ENCODE data around the gene KCNH1.

The KCNH1 gene

DNA sequence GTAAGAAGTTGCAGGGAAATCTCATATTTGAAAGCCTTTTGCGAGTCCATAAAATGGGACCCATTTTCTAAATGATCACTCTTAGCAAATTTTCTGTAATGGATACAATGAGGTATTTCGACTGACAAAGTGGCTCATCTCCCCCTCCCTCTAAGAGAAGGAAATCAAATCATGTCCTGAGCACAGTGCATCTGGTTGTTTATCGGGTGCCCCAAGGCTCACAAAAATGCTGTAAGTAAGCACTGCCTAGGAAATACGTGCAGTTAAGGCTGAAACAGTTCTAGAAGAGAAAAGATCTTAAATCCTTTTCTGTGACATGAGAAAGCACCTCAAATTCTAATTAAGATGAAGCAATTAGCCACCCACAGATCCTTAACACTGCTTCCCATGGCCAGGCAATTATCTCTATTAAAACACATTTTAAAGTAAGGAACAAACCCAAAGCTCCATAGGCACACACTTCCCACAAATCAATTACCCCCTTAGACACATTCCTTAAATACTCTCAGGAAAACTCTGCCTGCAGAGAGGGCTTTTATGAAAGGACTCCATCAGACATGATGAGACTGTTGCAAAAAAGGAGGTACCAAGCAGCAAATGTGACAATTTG lies 216.3 kb downstream of the KCNH1 start:
- DNase-seq, result no peak

DNA sequence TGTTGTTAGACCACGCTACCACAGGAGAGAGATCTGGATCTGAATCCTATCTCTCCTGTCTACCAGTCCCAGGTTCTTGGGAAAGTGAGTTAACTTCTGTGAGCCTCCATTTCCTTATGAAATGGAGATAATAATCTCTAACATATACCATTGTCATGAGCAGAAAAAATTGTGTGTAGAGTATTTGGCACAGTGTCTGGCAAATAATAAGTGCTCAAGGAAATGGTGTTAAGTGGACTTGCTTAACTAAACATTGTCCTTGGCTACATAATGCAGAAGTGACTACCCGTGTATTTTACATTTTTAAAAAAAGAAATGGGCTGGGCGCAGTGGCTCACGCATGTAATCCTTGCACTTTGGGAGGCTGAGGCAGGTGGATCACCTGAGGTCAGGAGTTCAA lies 217.4 kb downstream of the KCNH1 start:
- DNase-seq, result no peak

DNA sequence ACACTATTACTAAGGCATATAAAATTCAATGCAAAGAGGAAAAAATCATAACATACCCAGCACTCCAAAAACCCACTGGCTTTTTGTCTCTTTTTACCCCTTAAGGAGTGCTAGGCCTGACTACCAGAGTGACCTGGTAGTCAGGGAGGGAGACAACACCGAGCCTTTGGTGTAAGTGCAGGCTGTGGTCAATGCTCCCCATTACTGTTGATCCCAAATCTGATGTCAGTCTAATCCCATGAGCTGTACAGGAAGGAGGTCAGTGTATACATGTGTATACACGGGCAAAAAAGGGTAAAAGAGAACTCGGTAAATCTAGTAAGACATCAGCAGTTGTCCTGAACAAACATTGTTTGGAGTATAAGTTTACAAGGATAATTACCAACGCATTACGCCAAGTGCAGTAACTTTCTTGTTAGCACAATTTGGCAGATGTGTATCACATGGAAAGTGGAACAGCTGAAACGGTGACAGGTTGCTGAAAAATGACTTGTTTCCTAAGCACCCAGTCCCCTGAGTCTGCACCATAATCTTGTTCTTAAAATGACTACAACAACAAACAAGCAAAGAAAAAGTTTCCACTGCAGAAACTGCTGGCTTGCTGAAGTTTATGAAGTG lies 217.9 kb downstream of the KCNH1 start:
- DNase-seq, result no peak

DNA sequence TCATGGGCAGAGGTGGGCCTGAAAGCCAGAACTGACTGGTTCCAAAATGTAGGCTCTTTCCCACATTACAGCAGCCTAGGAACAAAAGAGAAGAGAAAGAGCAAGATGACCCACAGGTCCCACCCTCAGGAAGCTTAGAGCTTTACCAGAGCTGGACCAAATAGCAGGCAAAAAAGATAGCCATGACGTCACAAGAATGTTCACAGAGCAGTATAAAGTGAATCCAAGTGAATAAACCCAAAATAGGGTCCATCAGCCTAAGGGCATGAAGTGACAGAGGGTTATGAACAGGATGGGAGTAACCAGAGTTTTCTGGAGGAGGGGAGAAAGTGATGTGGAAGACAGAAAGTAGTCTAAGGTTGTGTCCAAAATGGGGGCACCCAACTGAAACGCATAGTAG lies 221.2 kb downstream of the KCNH1 start:
- no peak for DNase-seq

DNA sequence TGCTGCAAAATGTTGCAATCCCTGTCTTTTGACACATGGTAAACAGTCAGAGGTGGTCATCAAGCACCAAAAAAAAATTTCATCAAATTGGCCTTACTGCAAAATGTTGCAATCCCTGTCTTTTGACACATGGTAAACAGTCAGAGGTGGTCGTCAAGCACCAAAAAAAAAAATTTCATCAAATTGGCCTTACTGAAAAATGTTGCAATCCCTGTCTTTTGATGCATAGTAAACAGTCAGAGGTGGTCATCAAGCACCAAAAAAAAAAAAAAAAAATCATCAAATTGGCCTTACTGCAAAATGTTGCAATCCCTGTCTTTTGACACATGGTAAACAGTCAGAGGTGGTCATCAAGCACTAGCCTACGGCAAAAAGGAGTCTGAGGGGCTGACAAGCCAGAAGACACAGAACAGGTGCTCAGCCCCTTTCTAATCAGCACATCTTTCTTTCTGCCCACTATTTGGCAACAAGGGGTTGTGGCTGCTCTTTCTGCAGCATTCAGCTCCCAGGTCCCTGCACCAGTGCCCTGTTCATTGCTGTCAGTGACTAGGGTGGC lies 223.8 kb downstream of the KCNH1 start:
- DNase-seq, result no peak

DNA sequence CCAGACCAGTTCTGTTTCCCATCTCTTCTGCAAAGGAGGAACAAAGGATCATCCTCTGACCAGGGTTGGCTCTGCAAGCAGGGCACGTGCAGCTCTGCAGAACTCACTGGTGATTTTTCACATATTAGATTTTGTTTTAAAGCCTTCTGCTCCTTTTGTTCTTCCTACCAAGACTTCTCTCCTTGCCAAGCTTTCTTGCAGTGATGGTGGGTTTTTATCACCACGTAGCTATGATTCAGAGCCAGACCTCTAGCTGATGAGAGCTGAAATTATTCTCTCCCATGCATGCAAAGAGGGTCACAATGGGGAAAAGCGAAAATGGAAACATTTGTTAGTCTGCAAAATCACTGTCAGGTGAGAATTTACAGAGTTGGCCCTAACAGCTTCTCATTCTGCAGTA lies 225.2 kb downstream of the KCNH1 start:
- DNase-seq, result no peak

DNA sequence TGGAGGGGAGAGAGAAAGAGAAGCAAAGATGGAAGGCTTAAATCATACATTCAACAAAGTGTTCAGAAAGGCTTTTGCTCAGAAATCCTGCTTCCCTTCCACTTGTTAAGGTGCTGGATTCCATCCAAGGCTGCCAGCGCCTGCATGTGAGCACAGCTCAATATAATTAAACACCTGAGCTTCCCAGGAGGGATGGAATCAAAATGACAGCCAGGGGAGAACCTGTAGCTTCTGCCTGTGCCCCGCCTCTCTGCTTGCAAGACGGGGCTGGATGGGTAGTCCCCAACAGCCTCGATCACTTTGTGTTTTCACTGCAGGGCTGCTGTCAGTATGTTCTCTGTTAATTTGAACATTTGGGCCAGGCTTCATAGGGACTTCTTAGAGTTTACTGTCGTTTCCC lies 225.7 kb downstream of the KCNH1 start:
- no peak for DNase-seq

DNA sequence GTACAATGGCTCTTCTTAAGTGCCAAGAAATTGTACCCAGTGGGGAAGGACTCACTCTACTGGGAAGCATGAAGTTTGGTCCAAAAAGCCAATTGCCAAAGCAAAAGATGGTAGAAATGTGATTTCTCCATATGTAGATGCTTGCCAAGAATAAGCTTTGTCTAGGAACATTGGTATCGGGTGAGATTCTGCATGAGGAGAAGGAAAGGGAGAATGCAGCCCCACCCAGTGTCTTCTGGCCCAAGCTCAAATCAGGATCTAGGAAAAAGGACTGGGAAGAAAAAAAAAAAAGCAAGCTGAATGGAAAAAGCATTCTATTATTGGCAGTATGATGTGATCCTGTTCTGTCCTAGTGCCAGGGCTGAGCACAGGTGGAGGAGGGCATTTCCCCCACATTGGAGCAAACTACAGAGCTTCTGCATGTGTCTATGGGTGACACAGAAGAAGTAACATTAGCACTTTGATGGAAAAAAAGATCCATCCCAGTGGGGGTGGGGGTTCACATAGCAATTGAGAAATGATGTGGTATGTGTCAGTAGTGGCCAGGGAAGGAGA lies 226.6 kb downstream of the KCNH1 start:
- no peak for DNase-seq

DNA sequence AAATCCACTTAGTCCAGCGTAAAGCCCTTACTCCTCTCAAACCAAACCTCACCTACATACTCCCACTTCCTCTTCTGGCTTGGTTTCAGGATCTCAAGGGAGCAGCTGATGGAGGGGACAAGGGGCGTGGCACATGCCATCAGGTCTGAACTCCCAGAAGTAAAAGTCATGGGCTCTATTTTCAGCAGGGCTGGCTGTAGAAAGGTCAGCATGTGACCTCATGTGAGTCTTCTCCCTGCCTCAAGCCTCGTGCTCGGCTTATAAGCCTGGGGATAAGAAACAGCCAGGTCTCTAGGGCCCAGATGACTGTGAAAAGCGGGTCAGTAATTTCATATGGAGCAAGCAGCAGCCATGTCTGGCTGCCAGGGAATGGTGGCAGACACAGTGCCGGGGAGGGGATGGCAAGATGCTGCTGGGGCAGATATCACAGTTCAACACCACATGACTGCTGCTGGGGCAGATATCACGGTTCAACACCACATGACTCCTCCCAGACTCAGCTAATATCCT lies 227.9 kb downstream of the KCNH1 start:
- no peak for DNase-seq

DNA sequence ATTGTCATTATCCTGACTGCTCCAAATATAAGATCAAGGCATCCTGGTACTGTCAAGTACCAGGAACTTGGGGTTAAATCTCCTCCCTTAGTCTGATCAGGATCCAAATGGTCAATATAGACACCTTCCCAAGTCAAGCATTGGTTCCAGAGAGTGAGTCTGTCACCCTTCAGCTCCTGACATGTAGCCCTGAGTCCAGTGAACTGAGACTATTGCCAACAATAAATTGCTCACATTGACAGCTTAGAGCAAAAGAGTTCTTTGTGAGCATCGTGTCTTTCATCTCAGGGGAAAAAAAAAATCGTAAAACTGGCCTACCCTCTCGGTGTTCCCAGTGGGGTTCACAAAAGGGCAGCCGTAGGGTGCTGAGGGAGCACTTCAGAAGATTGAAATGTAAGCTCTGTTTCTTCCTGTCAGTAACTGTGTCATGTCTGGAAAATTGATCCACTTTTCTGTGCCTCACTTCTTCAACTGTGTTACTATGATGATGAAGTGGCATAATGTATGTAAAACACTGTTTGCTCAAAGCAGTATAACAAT lies 228.5 kb downstream of the KCNH1 start:
- no peak for DNase-seq

DNA sequence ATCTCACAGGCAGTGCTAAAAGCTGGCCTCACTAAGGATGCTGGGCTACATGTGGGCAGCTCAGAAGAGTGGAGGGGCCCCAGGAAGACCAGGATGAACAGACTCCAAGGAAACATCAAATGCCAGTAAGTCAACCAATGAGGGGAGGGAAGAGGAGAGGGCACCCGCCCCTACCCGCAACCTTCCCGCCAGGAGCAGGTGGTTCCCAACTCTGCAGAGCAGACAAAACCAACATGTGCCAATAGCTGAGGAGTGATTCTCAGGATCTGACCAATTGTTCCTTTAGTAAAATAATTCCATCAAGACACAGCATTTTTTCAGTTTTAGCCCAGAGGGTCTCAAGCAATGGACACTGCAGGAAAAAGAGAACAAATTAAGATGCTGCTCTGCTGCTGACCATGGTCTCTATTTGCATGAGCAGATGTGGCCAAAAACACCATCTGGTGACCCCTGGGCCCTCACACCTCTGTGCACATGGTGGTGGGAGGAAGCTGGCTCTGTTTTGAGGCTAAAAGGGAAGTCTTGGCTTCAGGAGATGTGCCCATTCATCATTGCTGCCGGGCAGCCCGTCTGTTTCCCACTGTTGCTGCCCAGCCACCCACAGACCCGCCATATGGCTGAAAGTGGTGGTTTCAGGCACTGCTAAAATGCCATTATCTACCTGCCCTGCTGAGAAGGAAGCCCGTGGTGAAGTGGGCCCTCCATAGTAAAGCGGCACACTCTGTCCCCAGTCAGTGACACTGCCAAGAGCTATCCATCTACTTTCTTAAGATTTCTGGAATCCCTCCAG lies 231.8 kb downstream of the KCNH1 start:
- DNase-seq, result no peak

DNA sequence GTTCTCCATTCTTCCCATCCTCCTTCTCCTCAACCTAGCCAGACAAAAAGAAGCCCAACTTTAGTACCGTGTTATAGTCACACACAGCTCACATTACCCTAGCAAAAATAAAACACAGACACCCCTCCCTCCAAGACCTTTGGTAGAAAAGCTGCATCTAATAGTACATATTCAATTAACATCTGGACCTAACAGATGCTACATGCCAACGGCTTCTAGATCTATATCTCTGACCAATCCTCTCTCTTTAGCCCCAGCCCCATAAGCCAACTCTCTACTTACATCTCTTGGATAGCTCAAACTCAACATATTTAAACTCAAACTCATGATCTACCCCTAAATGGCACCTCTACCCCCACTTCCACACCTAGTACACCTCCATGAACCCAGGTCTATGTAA lies 233.1 kb downstream of the KCNH1 start:
- no peak for DNase-seq

DNA sequence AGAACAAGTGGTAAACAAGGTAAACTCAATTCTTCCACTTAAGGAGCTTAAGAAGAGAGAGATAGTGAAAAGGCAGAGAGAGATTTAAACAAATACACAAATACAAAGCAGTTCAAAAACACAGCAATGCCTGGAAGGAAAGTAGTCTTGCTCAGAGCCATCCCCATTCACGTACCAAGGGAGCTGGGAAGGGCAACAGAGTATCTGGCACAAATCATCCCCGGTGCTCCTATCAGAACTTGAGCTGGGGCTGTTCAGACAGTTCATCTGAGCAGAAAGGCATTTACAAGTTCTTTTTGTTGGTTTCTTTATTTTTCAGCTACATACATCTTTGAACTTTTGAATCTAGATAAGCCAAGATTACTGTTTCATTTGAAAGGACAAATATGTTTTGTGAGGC lies 233.9 kb downstream of the KCNH1 start:
- no peak for DNase-seq

DNA sequence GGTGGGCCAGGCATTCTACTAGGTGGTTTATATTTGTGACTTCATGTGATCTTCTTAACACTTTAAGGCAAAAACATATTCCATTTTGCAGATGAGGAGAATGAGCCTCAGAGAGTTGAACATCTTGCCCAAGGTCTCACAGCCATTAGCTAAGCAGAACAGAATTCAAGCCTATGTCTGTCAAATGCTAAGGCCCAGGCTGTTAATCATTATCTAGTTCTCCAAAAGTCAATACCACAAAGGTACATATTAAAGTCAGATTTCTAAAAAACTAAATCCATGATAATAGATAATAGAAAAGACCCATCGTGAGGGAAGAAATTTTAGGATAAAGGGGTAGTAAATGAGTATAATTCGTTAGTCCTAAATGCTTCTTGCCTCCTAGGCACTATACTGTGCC lies 234.3 kb downstream of the KCNH1 start:
- no peak for DNase-seq

DNA sequence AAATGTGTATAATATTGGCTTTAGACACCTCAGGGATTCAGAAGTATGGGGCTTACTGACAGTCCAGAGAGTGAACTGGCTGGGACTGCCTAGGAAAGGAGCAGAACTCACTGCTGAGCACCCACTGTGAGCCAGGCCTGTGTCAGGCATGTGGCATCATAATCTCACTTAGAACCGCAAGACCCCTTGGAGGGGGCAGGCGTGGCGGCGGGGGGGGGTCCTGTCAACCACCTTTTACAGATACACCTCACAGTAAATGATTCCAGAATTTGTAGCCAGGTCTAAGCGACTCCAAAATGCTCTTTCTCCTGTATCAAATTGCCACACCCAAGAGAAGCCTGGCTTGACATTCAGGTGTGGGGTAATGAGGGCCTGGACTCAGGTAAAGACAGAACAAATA lies 235.5 kb downstream of the KCNH1 start:
- DNase-seq, result no peak

DNA sequence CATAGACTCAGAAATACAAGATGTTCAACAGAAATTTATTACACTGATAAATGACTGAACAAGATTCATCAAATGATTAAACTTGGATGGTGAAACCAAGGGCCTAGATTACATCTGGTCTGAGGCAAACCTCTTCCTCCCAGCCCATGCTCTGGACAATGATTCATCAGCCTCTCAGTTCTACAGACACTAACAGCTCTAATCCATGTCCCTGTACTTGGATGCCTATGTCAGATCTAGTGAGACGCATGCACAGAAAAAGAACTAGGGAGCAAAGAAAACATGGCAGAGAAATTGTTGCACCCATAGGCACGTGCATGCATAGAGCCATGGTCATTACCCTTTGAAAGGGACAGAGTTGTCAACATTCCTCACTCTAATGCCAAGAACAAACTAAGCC lies 250.1 kb downstream of the KCNH1 start:
- DNase-seq, result no peak

DNA sequence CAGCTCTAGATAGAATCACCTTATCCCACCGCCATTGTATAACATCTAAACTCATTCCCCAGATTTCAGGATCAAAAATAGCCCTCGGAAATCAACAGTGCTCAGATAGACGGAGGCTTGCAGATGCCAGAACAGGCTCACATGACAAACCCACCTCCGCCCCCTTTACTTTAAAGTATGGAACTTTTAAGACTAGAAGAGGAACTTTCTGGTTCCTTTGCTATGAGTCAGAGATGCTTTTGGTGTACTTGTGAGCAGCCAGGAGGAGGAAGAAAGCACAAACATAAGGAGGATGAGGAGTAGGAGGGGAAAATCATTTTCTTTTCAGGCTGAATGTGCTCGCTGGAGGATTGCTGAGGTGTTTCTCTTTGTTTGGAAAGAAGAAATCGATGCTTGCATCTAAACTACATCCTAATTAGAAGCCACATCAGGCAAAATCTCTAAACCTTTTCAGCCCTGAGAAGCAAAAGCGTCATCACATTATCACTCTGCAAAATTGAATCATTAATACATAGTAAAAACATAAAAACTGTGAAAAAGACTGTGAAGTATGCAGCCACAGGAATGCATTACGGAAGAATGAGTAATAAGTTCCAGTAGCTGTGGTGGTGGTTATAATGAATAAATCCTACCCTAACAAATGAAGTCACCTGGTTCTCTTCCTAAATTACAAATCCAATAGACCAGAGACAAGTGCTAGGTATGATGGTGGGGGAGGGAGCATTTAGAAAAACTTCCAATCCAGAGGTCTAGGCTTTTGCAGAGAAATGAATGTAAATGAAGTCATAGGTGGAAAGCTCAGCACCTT lies 251.3 kb downstream of the KCNH1 start:
- no peak for DNase-seq

DNA sequence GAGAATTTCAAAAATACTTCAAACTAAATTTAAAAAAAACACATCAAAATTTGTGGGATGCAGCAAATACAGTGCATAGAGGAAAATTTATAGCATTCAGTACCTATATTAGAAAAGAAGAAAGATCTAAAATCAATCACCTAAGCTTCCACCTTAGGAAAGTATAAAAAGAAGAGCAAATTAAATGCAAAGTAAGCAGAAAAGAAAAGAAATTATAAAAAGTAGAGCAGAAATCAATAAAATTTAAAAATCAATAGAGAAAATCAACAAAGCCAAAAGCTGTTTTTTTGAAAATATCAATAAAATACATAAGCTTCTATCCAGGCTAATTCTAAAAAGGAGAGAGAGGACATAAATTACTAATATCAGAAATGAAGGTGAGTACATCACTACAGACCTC lies 255.4 kb downstream of the KCNH1 start:
- no peak for DNase-seq

DNA sequence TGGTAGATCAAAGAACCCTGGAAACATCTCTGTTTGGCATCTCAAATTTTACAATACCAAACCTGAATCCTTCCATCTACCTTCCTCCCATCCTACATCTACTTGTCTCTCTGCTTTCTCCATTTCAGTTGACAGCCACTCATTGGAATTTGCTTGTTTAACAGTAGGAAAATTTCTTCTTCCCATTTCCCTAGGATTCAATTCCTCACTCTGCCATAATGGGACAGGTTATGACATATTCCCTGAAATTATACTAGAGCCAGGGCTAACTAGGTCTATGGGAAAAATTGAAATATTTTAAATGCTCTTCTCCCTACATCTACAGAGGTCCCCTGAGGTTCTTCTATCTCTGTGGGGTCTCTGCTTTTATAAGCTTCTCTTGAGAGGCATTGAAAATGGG lies 257.7 kb downstream of the KCNH1 start:
- no peak for DNase-seq

DNA sequence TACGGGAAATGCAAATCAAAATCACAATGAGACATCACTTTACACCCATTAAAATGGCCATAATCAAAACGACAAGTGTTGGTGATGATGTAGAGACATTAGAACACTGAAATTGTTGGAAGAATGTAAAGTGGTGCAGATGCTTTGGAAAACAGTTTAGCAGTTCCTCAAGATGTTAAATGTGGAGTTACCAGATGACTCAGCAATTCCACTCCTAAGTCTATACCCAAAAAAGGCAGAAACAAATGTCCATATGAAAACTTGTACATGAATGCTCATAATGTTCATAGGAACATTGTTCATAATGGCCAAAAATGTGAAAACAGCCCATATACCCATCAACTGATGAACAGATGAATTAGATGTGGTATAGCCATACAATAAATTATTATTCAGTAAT lies 267.4 kb downstream of the KCNH1 start:
- no peak for DNase-seq

DNA sequence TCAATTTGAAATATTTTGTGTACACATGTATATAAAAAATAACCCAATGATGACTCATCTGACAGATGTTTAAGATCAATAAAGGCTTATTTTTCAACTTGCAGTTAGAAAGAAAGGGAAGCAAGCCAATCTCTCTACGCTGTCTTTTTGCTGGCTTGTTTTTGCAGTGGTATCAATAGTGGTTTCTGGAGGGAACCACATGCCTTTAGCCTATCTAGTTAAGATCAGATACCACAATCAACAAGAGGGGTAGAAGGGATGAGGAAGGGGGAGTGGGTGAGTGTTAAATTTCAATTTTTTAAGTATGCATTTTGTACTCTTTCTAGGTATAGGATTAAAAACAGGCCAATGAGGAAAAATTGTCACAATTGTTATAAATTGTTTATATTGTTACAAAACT lies 276.2 kb downstream of the KCNH1 start:
- no peak for DNase-seq

DNA sequence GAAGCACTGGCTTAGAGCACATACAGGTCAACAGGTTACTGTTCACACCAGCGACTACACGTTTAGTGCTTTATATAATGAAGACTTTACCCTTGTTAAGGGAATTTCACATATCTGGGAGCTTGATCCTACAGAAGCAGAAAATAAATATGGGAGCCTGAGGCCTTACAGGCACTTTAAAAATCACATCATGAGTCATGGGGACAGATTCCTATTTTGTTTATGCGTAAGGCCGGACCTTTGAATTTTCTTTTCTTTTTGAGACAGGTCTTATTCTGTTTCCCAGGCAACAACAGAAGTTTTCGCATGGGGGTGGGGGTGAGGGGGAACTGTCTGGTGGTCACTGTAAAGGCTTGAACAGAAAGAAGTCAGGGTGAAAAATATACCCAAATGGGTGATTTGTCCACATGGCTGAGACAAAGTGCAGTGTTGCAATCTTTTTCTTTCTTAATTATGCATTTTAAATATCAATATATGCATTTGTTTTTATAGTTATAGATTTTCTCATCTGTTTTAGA lies 276.7 kb downstream of the KCNH1 start:
- no peak for DNase-seq
